SJCRH30 (cell line): Measurements from ENCODE around the gene DIS3L2. TPM values are rescaled to one million over a fixed set of nuclear protein-coding genes. Genes with fewer than 3 reads are reported as not detected.

Experiments
- DNase-seq, 2 experiments: peaks; one replicate each; pipeline ENCODE4 v3.0.0-alpha.2; 2015 to 2020
- H3K27ac ChIP-seq: fragments of 250-450 bp; sonication (Bioruptor Pico); 2 replicates; pipeline ENCODE4 v1.5.1; 2020; ENCODE audit warnings: mild to moderate bottlenecking, moderate library complexity
- H3K27me3 ChIP-seq: fragments of 250-450 bp; sonication (Bioruptor Pico); 2 replicates; pipeline ENCODE4 v1.5.1; 2020; ENCODE audit warnings: mild to moderate bottlenecking, moderate library complexity
- H3K36me3 ChIP-seq: fragments of 250-450 bp; sonication (Bioruptor Pico); 2 replicates; pipeline ENCODE4 v1.5.1; 2020; ENCODE audit warnings: mild to moderate bottlenecking, moderate library complexity
- H3K4me1 ChIP-seq: fragments of 250-450 bp; sonication (Bioruptor Pico); 2 replicates; pipeline ENCODE4 v1.5.1; 2020; ENCODE audit warnings: mild to moderate bottlenecking, moderate library complexity
- H3K4me3 ChIP-seq: fragments of 250-450 bp; sonication (Bioruptor Pico); 2 replicates; pipeline ENCODE4 v1.5.1; 2020; ENCODE audit warnings: mild to moderate bottlenecking, moderate library complexity
- H3K9me3 ChIP-seq: fragments of 250-450 bp; sonication (Bioruptor Pico); replicated peaks from 2 replicates; pipeline ENCODE4 v1.5.1; 2020; ENCODE audit warnings: mild to moderate bottlenecking, moderate library complexity
- total RNA-seq: library from RNA; depleted of rRNA; stranded (reverse); fragments of >200 nt; shearing (Covaris generic); gene quantifications from 2 replicates; pipeline ENCODE4 v1.2.3, GENCODE V29; 2014

DIS3L2 gene
- total RNA-seq, 1 experiment from 2014 or later = 33.2 TPM

- no peak overlapping the region for H3K27ac ChIP-seq
- no peaks in the 10 kb centered on the region for H3K9me3 ChIP-seq
- DNase-seq = no peak
- H3K4me3 ChIP-seq = no peak overlapping the region
- no peaks in the 10 kb centered on the region for H3K27me3 ChIP-seq
- peaks cover 5% of the 10 kb centered on the region for H3K4me1 ChIP-seq
- no peaks in the 10 kb centered on the region for H3K36me3 ChIP-seq
Observed at GRCh38 chr2:231996797-231997540, 35.5 kb downstream of the DIS3L2 start.

GRCh38 chr2:231998046-231998445, 36.5 kb downstream of the DIS3L2 start:
- H3K4me3 ChIP-seq = no peak overlapping the region
- H3K36me3 ChIP-seq = no peaks in the 10 kb centered on the region
- H3K27ac ChIP-seq = no peak overlapping the region
- no peaks in the 10 kb centered on the region for H3K9me3 ChIP-seq
- DNase-seq = no peak
- H3K27me3 ChIP-seq = no peaks in the 10 kb centered on the region
- peaks cover 4% of the 10 kb centered on the region; the same call in 1 of the 2 replicates for H3K4me1 ChIP-seq

GRCh38 chr2:232000439-232000838, 38.9 kb downstream of the DIS3L2 start:
- Histone ChIP-seq H3K36me3 (no peaks in the 10 kb centered on the region), H3K4me3 (no peak overlapping the region), H3K4me1 (peaks cover 4% of the 10 kb centered on the region; the same call in 1 of the 2 replicates), H3K27me3 (no peaks in the 10 kb centered on the region), H3K27ac (no peak overlapping the region), H3K9me3 (no peaks in the 10 kb centered on the region)
- DNase-seq = no peak

- no peak overlapping the region for H3K27ac ChIP-seq
- H3K27me3 ChIP-seq = no peaks in the 10 kb centered on the region
- no peak for DNase-seq
- no peaks in the 10 kb centered on the region for H3K36me3 ChIP-seq
- no peaks in the 10 kb centered on the region for H3K9me3 ChIP-seq
- H3K4me1 ChIP-seq = peaks cover 4% of the 10 kb centered on the region; the same call in 1 of the 2 replicates
- H3K4me3 ChIP-seq = no peak overlapping the region
Observed at GRCh38 chr2:232001073-232001472, 39.6 kb downstream of the DIS3L2 start.

GRCh38 chr2:232006253-232006652, 44.7 kb downstream of the DIS3L2 start:
- Histone ChIP-seq H3K9me3 (no peaks in the 10 kb centered on the region), H3K4me1 (no peaks in the 10 kb centered on the region), H3K27ac (no peak overlapping the region), H3K4me3 (no peak overlapping the region), H3K36me3 (0 out of 2 replicates have a peak, but pooled peaks cover 3% of the 10 kb centered on the region), H3K27me3 (no peaks in the 10 kb centered on the region)
- DNase-seq = no peak

GRCh38 chr2:232008907-232009638, 47.6 kb downstream of the DIS3L2 start:
- H3K9me3 ChIP-seq = no peaks in the 10 kb centered on the region
- no peak for DNase-seq
- no peak overlapping the region for H3K4me3 ChIP-seq
- 0 out of 2 replicates have a peak, but pooled peaks cover 3% of the 10 kb centered on the region for H3K36me3 ChIP-seq
- H3K4me1 ChIP-seq = peaks cover 20% of the 10 kb centered on the region
- no peaks in the 10 kb centered on the region for H3K27me3 ChIP-seq
- H3K27ac ChIP-seq = no peak overlapping the region

GRCh38 chr2:232009639-232010274, 48.2 kb downstream of the DIS3L2 start:
- peaks cover 27% of the 10 kb centered on the region for H3K4me1 ChIP-seq
- H3K4me3 ChIP-seq = no peak overlapping the region
- DNase-seq = no peak
- H3K27me3 ChIP-seq = no peaks in the 10 kb centered on the region
- 0 out of 2 replicates have a peak, but pooled peaks cover 3% of the 10 kb centered on the region for H3K36me3 ChIP-seq
- no peak overlapping the region for H3K27ac ChIP-seq
- H3K9me3 ChIP-seq = no peaks in the 10 kb centered on the region

GRCh38 chr2:232013701-232014353, 52.3 kb downstream of the DIS3L2 start:
- H3K27ac ChIP-seq = peak overlapping the region; percentile 78
- H3K27me3 ChIP-seq = no peaks in the 10 kb centered on the region
- peaks cover 57% of the 10 kb centered on the region for H3K4me1 ChIP-seq
- H3K36me3 ChIP-seq = no peaks in the 10 kb centered on the region
- peak overlapping the region; percentile 3; the same call in 1 of the 2 replicates for H3K4me3 ChIP-seq
- H3K9me3 ChIP-seq = no peaks in the 10 kb centered on the region
- DNase-seq = peak; percentile 96 to 97

GRCh38 chr2:232014681-232015080, 53.2 kb downstream of the DIS3L2 start:
- no peaks in the 10 kb centered on the region for H3K36me3 ChIP-seq
- peak; percentile 40 to 64 for DNase-seq
- no peak overlapping the region for H3K4me3 ChIP-seq
- H3K9me3 ChIP-seq = no peaks in the 10 kb centered on the region
- H3K27ac ChIP-seq = peak overlapping the region; percentile 78
- peaks cover 58% of the 10 kb centered on the region for H3K4me1 ChIP-seq
- H3K27me3 ChIP-seq = no peaks in the 10 kb centered on the region

- peak; percentile 25 to 55 for DNase-seq
- Histone ChIP-seq H3K9me3 (no peaks in the 10 kb centered on the region), H3K4me1 (peaks cover 62% of the 10 kb centered on the region), H3K4me3 (no peak overlapping the region), H3K36me3 (no peaks in the 10 kb centered on the region), H3K27me3 (no peaks in the 10 kb centered on the region), H3K27ac (no peak overlapping the region)
Observed at GRCh38 chr2:232018181-232018580, 56.7 kb downstream of the DIS3L2 start.

- Histone ChIP-seq H3K9me3 (no peaks in the 10 kb centered on the region), H3K4me1 (peaks cover 73% of the 10 kb centered on the region), H3K27ac (peak overlapping the region; percentile 63), H3K4me3 (no peak overlapping the region), H3K27me3 (no peaks in the 10 kb centered on the region), H3K36me3 (no peaks in the 10 kb centered on the region)
- peak; percentile 67 to 76 for DNase-seq
Observed at GRCh38 chr2:232022718-232023117, 61.2 kb downstream of the DIS3L2 start.

GRCh38 chr2:232023426-232023825, 61.9 kb downstream of the DIS3L2 start:
- Histone ChIP-seq H3K27me3 (no peaks in the 10 kb centered on the region), H3K27ac (peak overlapping the region; percentile 63; the same call in 1 of the 2 replicates), H3K9me3 (no peaks in the 10 kb centered on the region), H3K36me3 (no peaks in the 10 kb centered on the region), H3K4me1 (peaks cover 73% of the 10 kb centered on the region), H3K4me3 (no peak overlapping the region)
- peak; percentile 75 to 78 for DNase-seq

- Histone ChIP-seq H3K27ac (peak overlapping the region; percentile 63), H3K27me3 (no peaks in the 10 kb centered on the region), H3K36me3 (no peaks in the 10 kb centered on the region), H3K4me3 (no peak overlapping the region), H3K4me1 (peaks cover 78% of the 10 kb centered on the region), H3K9me3 (no peaks in the 10 kb centered on the region)
- peak; percentile 85 to 94 for DNase-seq
Observed at GRCh38 chr2:232024457-232024856, 62.9 kb downstream of the DIS3L2 start.

GRCh38 chr2:232026910-232027309, 65.4 kb downstream of the DIS3L2 start:
- Histone ChIP-seq H3K36me3 (peaks cover 13% of the 10 kb centered on the region), H3K4me1 (peaks cover 79% of the 10 kb centered on the region), H3K4me3 (no peak overlapping the region), H3K27me3 (no peaks in the 10 kb centered on the region), H3K27ac (peak overlapping the region; percentile 37), H3K9me3 (no peaks in the 10 kb centered on the region)
- peak in 1 of 2 experiments; percentile 70 for DNase-seq
